Lower leg skin (tissue), 3 donors: ENCODE results near the gene OLFM4.

Source experiments
- CTCF ChIP-seq, 3 donors: fragments of 450-650 bp; IDR thresholded peaks; one replicate each; pipeline ENCODE4 v1.5.1; 2016; ENCODE audit warnings: antibody characterized with exemption in 3 of 3, mild to moderate bottlenecking in 3 of 3, moderate library complexity in 2 of 3
- POLR2A ChIP-seq, 2 donors: fragments of 450-650 bp; IDR thresholded peaks; one replicate each; pipeline ENCODE4 v1.6.1; 2016 to 2017; ENCODE audit warnings: antibody characterized with exemption in 2 of 2, mild to moderate bottlenecking in 1 of 2, moderate library complexity in 1 of 2

GRCh38 chr13:53069800-53070199, 41.2 kb downstream of the OLFM4 start:
- TF ChIP-seq CTCF (IDR thresholded peaks at IDR 0.05) (no peak), POLR2A (IDR thresholded peaks at IDR 0.05) (no peak)
